SH-SY5Y (cell line): Measurements from ENCODE around the gene YEATS2.

ENCODE experiments used
- GATA2 ChIP-seq: IDR thresholded peaks from 2 replicates; pipeline ENCODE4 v1.6.1; 2011; ENCODE audit warnings: mild to moderate bottlenecking, low read depth, low read length
- GATA3 ChIP-seq: IDR thresholded peaks from 2 replicates; pipeline ENCODE4 v1.6.1; 2011; ENCODE audit warnings: low read depth, mild to moderate bottlenecking, low read length, moderate library complexity

YEATS2 gene

DNA sequence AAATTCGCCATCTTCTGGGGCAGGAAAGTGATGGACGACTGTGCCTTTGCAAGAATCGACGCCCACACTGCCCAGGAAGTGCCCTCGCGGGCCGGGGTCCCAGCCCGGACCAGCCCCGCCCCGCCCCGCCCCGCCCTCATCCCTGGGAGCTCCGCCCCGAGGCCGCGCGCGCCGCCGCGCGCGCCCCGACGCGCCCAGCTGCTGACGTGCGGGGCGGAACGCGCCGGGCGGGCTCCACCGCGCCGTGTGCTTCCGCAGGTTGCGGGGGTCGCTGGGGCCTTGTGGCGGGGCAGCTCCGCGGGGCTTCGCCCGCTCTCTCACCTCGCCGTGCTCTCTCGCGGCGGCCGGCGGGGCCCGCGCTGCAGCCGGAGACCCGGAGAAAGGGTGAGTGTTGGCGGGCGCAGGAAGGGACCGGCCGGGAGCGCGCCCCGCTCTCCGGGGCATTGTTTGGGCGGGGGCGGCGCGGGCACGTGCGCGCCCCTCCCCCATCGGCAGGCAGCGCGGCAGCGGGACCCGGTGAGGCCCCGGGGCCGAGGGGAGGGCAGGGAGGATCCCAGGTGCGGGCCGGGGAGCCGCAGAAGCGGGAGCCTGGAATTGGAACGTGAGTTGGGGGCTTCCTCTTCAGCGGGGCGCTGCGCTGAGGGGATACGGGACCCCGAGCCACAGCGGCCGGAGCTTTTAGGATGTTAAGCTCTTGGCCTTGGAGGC is at the start of gene YEATS2:
Gene YEATS2, plus strand, starts transcription at position 188 of the 708 bp plus-strand sequence. CDS start 17,366 bp downstream, outside the sequence.
- TF ChIP-seq GATA2: no peak
- no peak for TF ChIP-seq GATA3

DNA sequence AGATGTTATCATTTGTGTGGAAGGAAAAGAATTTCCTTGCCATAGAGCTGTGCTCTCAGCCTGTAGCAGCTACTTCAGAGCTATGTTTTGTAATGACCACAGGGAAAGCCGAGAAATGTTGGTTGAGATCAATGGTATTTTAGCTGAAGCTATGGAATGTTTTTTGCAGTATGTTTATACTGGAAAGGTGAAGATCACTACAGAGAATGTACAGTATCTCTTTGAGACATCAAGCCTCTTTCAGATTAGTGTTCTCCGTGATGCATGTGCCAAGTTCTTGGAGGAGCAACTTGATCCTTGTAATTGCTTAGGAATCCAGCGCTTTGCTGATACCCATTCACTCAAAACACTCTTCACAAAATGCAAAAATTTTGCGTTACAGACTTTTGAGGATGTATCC is 47.0 kb upstream of the YEATS2 start:
- TF ChIP-seq GATA3 (no peak), GATA2 (no peak)

DNA sequence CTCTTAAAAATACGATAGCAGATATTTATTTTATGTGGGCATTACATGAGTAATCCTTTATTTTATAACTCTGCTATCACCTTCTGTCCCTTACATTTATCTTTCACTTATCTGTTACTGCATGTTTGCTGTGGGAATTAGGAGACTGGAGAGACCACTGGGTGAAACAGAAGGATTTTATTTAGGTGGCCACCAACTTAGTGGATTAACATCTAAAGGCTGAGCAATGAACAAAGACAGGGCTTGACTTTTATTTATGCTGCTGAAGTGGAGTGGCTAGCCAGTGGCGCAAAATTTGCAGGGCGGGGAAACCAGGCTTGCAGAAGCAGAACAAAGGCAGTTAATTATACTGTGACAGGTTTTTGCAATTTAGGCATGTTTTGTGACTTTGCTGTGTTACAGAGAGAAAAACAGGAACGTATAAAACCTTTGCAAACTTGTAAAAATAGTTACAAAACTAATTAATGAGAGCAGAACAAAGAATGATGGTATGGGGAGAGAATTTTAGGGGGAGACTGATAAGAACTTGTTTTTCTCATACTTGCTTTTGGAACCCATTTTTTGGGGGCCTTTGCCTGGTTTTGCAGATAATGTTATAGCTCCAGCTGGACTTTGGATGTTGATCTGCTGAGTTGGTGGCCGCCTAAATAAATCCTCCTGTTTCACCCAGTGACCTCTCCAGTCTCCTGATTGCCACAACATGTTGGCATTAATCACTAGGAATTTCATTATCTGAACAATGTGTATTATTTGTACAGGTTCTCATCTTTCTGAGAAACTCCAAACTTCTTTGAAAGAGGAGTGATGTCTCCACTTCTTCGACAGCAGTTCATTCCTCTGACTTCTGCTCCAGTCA is 44.2 kb upstream of the YEATS2 start:
- TF ChIP-seq GATA3: no peak
- TF ChIP-seq GATA2: no peak

DNA sequence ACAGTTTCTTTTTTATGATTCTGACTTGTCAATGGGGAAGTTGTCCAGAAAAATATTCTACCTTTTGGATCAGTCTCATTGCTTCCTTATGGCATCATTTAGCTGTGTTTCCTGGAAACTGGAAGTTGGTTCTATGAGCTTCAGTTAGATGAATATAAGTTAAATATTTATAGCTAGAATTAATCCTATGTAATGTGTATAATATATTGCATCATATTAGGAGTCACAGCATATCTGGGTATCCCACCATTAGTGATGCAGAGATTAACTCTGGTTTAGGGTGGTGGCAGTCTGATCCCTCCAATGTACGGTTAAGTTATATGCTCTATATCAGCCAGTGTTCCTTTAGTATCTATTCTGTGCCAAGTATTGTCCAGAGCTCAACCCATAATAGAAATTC is 42.9 kb upstream of the YEATS2 start:
- TF ChIP-seq GATA2 (no peak), GATA3 (no peak)

DNA sequence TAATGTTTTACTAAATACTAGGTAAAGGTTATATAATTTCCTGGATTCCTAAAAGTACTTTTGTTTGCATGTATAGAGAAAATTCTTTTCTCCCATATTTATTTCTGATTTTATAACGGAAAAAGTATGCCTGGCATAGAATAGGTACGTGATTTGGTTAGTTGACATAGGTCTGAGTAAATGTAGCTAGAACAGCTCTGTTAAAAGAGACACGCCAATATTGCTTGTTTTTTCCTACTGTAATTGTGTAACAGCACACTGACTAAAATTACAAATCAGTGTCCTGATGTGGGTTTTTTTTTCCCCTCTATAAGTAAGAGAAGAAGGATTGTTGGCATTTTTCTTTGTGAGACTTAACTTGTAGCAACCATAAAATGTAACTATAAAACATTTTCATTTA is 35.5 kb upstream of the YEATS2 start:
- no peak for TF ChIP-seq GATA2

DNA sequence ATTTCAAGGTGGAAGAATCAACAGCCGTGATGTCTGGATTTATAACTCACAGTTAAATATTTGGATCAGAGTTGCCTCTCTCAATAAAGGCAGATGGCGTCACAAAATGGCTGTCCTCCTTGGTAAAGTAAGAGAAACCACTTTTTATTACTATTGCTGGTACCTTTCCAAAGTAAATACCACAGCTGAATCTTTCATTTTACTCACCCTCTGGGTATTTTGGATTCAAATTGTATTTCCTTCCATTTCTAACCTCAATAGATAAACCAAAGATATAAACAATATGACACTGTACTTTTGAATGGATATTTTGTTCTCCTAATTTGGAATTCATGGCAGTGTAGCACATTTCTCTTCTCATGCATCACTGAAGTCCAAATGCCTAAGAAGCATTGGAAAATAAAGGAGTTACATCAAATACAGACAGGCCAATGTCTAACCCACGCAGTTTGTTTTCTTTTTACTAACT is 32.6 kb upstream of the YEATS2 start:
- no peak for TF ChIP-seq GATA2
- TF ChIP-seq GATA3: no peak

DNA sequence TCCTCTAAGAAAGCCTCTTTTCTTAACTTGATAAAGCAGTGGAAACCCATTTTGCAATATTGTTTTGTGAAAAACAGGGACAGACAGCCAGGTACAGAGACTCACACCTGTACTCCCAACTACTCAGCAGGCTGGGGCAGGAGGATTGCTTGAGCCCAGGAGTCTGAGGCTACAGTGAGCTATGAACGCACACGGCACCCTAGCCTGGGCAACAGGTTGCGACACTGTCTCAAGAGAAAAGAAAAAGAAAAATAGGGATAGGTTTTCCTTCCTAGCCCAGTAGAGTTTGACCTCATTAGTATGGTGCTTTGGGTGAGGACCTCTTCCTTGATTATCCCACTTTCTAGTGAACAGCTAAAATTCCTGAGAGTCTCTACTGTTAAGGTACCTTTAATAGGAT is 17.5 kb upstream of the YEATS2 start:
- TF ChIP-seq GATA2 (no peak), GATA3 (no peak)

DNA sequence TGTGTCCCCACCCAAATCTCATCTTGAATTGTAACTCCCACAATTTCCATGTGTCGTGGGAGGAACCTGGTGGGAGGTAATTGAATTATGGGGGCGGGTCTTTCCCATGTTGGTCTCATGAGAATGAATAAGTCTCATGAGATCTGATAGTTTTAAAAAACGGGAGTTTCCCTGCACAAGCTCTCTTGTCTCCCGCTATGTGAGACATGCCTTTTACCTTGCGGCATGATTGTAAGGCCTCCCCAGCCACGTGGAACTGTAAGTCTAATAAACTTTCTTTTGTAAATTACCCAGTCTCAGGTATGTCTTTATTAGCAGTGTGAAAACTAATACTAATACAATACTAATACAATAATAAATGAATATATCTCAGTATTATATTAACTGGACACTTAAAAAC is 9.9 kb upstream of the YEATS2 start:
- no peak for TF ChIP-seq GATA2
- no peak for TF ChIP-seq GATA3

DNA sequence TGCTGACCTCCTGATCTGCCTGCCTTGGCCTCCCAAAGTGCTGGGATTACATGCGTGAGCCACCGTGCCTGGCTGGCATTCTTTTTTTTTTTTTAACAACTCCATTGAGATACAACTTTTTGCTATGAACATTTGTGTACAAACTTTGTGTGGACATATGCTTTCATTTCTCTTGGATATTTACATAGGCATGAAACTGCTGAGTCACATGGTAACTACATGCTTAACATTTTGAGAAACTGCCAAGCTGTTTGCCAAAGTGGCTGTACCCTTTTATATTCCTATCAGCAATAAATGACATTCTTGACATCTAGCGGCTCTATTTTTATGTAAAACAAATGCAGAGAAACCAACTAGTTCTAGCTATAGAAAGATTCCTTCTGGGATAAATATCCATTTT is 8.7 kb upstream of the YEATS2 start:
- TF ChIP-seq GATA2 (no peak), GATA3 (no peak)

DNA sequence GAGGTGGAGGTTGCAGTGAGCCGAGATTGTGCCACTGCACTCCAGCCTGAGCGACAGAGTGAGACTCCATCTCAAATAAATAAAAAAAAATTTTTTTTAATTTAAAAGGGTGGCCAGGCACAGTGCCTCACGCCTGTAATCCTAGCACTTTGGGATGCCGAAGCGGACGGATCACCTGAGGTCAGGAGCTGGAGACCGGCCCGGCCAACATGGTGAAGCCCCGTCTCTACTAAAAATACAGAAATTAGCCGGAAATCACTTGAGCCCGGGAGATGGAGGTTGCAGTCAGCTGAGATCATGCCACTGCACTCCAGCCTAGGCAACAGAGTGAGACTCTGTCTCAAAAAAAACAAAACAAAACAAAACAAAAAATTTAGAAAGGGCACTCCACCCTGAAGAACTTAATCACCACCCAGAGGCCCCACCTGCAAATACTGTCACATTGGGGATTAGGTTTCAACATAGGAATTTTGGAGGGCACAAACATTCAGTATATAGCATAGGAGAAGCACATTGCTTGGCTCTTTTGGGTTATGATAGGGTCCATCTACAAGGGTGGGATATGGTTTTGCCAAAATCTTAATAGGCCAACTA is 7.1 kb upstream of the YEATS2 start:
- TF ChIP-seq GATA3 (no peak), GATA2 (no peak)

DNA sequence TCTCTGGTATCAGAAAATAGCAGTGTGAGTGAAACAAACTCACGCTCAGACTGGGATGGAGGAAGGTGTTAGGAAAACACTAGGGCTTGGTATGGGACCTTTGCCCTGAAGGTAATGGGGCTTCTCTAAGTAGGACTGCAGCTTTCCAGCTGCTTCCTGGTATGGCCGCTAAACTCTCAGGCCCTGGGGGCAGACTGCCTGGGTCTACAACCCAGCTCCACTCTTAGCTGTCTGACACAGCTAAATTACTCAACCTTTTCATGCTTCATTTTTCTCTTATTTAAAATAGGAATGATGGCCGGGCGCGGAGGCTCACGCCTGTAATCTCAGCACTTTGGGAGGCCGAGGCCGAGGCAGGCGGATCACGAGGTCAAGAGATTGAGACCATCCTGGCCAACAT is 5.2 kb upstream of the YEATS2 start:
- TF ChIP-seq GATA2 (no peak), GATA3 (no peak)

DNA sequence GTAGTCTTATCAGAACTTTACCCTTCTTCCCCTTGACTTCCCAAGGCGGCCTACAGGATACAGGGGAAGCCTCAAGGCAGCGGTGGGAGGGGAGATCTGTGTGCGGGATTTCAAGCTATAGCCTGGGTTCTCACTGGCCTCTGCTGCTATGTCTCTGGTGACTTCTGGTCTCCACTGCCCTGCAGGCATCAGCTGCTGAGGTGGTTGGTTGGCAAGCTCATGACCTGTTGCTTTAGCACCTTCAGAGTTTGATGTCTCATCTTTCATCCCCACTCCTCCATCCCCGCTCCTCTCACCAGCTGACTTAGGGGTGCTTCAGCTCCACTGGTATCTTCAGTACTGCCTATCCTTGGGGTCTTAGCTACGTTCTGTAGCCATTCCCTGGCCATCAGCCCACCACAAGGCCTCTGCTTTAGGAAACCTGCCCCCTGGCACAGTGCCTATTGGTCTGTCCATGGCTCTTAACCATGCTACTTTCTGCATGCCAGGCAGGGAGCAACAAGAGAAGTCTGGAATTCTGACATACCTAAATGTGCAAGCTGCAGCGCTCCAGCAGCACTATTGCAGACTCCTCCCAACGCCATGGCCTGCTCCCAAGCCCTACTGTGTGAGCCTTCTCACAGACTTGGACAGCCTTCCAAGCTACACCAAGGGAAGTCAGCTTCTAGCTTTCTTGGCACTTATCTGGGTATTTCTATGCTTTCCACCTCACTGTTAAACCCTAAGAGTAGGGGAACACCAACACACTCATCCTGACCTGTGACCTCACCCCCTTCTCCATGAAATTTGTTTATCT is 1.8 kb upstream of the YEATS2 start:
- TF ChIP-seq GATA2 (no peak), GATA3 (no peak)

DNA sequence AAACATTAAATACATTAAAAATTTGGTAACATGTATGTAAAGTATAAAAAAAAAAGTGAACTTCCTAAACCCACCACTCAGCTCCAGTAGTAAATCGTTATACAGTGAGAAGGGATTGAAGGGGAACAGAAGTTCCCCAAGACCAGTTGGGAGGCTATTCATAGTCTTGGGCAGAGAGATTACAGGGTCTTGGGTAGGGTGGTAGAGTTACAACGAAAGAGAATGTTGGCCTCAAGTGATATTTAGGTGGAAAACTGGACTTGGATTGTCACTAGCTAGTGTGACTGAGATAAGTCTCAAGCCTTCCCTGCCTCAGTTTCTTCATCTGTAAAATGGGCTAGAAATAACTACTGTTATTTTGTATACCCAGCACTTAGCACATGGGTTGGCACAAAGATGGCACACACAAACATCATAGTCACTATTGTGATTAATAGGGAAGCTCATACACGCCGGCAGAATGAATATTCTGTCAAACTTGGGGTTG is 431 bp upstream of the YEATS2 start:
- no peak for TF ChIP-seq GATA3
- TF ChIP-seq GATA2: no peak

DNA sequence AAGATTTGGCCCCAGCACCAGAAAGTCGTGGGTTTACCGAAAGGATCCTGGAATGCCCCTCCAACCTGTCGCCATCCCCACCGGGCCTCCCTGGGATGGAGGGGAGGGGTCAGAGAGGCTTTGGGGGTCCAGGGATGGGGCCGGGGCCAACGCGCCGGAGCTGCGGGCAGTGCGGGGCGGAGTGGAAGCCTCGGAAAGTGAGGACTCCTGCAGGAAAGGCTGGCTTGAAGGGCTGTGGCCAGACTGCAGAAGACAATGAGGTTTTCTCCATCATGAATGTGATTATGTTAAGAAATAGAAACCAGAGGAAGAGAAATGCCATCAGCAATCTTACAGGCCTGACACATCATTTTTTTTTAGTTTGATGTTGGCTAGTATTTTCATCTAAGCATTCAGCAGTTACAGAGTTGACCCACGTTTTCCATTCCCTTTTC is 738 bp downstream of the YEATS2 start:
- TF ChIP-seq GATA3 (no peak), GATA2 (no peak)
